Fibroblast of lung (primary cell): Measurements from ENCODE around the gene LY9. TPM values are rescaled to one million over a fixed set of nuclear protein-coding genes. Genes with fewer than 3 reads are reported as not detected.

ENCODE experiments used
- DNase-seq, 2 donors: peaks; one replicate each; pipeline versions ENCODE4 v3.0.0 to v3.0.0-alpha.2; 2010; ENCODE audit warnings: low read depth in 2 of 2
- H2AFZ ChIP-seq: 2 replicates; pipeline ENCODE4 v1.5.1; 2012; ENCODE audit warnings: low read length, control low read depth, inconsistent platforms
- H3K27ac ChIP-seq: 2 replicates; pipeline ENCODE4 v1.5.1; 2011; ENCODE audit warnings: low read length, control low read depth; ENCODE audit not compliant: insufficient read depth
- H3K27me3 ChIP-seq: 2 replicates; pipeline ENCODE4 v1.5.1; 2011; ENCODE audit warnings: mild to moderate bottlenecking, low read length; ENCODE audit not compliant: control insufficient read depth, insufficient read depth
- H3K36me3 ChIP-seq: 2 replicates; pipeline ENCODE4 v1.5.1; 2011; ENCODE audit warnings: low read length; ENCODE audit not compliant: control insufficient read depth, insufficient read depth
- H3K4me1 ChIP-seq: 2 replicates; pipeline ENCODE4 v1.5.1; 2011; ENCODE audit warnings: low read length; ENCODE audit not compliant: control insufficient read depth, insufficient read depth; ENCODE audit errors: extremely low read depth
- H3K4me2 ChIP-seq: 2 replicates; pipeline ENCODE4 v1.5.1; 2011; ENCODE audit warnings: low read length, control low read depth; ENCODE audit not compliant: insufficient read depth; ENCODE audit errors: extremely low read depth
- H3K4me3 ChIP-seq, 4 experiments: fragments of 200-600 bp in 1 of 4; sonication (generic) in 1 of 4; replicated peaks in 1 of 4; 2 replicates each; pipeline ENCODE4 v1.5.1; 2011 to 2016; ENCODE audit warnings: low read length in 4 of 4, low read depth in 3 of 4, mild to moderate bottlenecking in 3 of 4, control low read depth in 2 of 4, inconsistent platforms in 1 of 4, mixed read lengths in 1 of 4; ENCODE audit not compliant: insufficient read depth in 1 of 4; ENCODE audit errors: control extremely low read depth in 1 of 4
- H3K79me2 ChIP-seq: 2 replicates; pipeline ENCODE4 v1.5.1; 2012; ENCODE audit warnings: mild to moderate bottlenecking, low read length, inconsistent platforms; ENCODE audit not compliant: control insufficient read depth, insufficient read depth
- H3K9ac ChIP-seq: 2 replicates; pipeline ENCODE4 v1.5.1; 2011; ENCODE audit warnings: mild to moderate bottlenecking, low read length, control low read depth; ENCODE audit not compliant: insufficient read depth
- H3K9me3 ChIP-seq: 2 replicates; pipeline ENCODE4 v1.5.1; 2012; ENCODE audit warnings: low read depth, low read length; ENCODE audit not compliant: control insufficient read depth, insufficient read depth
- H4K20me1 ChIP-seq: 2 replicates; pipeline ENCODE4 v1.5.1; 2011; ENCODE audit warnings: low read length; ENCODE audit not compliant: control insufficient read depth, insufficient read depth; ENCODE audit errors: extremely low read depth
- EZH2 ChIP-seq: IDR thresholded peaks from 2 replicates; pipeline ENCODE4 v1.5.1; 2012; ENCODE audit warnings: low read length, control low read depth, mild to moderate bottlenecking; ENCODE audit errors: missing control alignments
- polyA plus RNA-seq, 2 donors: library from polyadenylated mRNA; depleted of rRNA in 1 of 2; stranded (reverse) in 1 of 2; unstranded in 1 of 2; fragments of >200 nt; gene quantifications; 2 replicates each; pipeline ENCODE4 v1.2.1, GENCODE V29; 2011 to 2012; ENCODE audit warnings: missing spikeins in 1 of 2
- total RNA-seq: library from RNA; depleted of rRNA; stranded (reverse); fragments of >200 nt; gene quantifications from 2 replicates; pipeline ENCODE4 v1.2.1, GENCODE V29; 2014
- TF ChIP-seq, protein P1 (sequence below), 2 donors: IDR thresholded peaks in 1 of 2; conservative IDR thresholded peaks in 1 of 2; 1 replicate in 1 of 2; 2 replicates in 1 of 2; pipeline ENCODE4 v1.5.1; 2011 to 2012; ENCODE audit warnings: low read length in 2 of 2, control low read depth in 1 of 2, inconsistent platforms in 1 of 2, low read depth in 1 of 2, mild to moderate bottlenecking in 1 of 2

LY9 gene
- total and polyA plus RNA-seq, 2 donors (not counting 1 experiment from before 2014, with no cell fraction given) = not detected

DNA sequence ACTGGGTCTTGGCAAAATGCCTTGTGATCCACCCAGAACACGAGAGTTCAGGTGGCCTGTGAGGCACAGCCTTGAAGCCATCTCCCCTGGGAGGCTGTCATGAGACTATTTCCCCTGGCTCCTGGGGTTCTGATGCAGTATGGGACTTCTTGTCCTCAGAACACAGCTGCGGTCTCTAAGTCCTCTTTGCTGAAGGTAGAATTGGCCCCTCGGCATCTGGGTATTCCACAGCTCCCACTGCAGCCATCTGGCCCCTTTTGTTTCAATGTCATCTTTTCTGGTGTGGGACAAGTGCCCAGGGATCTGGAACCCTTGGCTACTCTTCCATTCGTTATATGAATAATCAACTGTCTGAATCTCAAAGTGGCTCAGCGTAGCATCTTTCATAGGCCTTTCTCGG lies 17.0 kb upstream of the LY9 start:
- Histone ChIP-seq H3K4me1 (no peaks in the 10 kb centered on the region), H3K4me3 (no peak overlapping the region), H2AFZ (no peak overlapping the region), H3K9ac (no peak overlapping the region), H4K20me1 (no peaks in the 10 kb centered on the region), H3K36me3 (no peaks in the 10 kb centered on the region), H3K9me3 (no peaks in the 10 kb centered on the region), H3K79me2 (no peaks in the 10 kb centered on the region), H3K27me3 (no peaks in the 10 kb centered on the region), H3K27ac (no peak overlapping the region), H3K4me2 (no peak overlapping the region)
- no peak for TF ChIP-seq EZH2
- TF ChIP-seq, protein P1, sequence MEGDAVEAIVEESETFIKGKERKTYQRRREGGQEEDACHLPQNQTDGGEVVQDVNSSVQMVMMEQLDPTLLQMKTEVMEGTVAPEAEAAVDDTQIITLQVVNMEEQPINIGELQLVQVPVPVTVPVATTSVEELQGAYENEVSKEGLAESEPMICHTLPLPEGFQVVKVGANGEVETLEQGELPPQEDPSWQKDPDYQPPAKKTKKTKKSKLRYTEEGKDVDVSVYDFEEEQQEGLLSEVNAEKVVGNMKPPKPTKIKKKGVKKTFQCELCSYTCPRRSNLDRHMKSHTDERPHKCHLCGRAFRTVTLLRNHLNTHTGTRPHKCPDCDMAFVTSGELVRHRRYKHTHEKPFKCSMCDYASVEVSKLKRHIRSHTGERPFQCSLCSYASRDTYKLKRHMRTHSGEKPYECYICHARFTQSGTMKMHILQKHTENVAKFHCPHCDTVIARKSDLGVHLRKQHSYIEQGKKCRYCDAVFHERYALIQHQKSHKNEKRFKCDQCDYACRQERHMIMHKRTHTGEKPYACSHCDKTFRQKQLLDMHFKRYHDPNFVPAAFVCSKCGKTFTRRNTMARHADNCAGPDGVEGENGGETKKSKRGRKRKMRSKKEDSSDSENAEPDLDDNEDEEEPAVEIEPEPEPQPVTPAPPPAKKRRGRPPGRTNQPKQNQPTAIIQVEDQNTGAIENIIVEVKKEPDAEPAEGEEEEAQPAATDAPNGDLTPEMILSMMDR (conservative IDR thresholded peaks at IDR 0.05 in 1 of 2, IDR thresholded peaks at IDR 0.05 in 1 of 2; ENCODE audit: low read depth in 1 of 2, low read length in 2 of 2) = no peak
- DNase-seq = no peak

DNA sequence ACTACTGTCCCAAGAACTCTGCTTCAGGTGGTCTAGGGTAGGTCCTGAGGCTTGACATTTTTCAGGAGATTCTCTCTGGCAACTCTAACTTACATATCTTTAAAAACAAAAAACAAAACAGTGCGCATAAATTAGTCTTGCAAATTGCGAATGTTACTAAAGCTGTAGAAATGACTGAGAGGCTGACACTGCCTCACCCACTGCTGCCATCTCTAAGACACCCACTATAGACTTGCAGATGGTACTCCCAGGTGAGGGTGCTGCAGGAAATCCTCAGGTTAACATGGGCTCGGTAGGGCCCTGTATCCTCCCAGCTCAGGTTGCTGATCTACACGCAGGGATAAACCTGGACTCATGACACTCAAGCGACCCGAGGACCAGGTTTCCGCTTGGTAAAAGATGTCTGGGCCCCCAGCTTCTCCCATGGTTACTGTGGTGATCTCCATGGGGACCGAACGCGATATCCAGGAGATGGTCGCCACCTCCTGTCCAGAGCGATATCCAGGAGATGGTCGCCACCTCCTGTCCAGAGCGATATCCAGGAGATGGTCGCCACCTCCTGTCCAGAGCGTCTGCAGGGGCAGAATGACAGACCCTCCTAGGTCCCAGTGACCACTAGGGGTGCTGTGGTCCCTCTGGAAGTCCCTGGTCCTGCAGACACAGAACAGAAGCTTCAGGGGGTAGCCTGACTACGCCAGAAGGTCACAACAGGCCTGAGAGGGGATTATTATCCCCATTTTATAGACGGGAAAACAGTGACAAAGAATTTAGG lies 16.2 kb upstream of the LY9 start:
- H3K27ac ChIP-seq = no peak overlapping the region
- H3K36me3 ChIP-seq = no peaks in the 10 kb centered on the region
- H3K79me2 ChIP-seq = no peaks in the 10 kb centered on the region
- H2AFZ ChIP-seq = no peak overlapping the region
- H3K9ac ChIP-seq = no peak overlapping the region
- H4K20me1 ChIP-seq = no peaks in the 10 kb centered on the region
- H3K27me3 ChIP-seq = no peaks in the 10 kb centered on the region
- TF ChIP-seq, protein P1 (conservative IDR thresholded peaks at IDR 0.05 in 1 of 2, IDR thresholded peaks at IDR 0.05 in 1 of 2; ENCODE audit: low read depth in 1 of 2, low read length in 2 of 2) = peak in 1 of 2 donors; percentile 1
- TF ChIP-seq EZH2 = no peak
- no peak overlapping the region for H3K4me3 ChIP-seq
- no peaks in the 10 kb centered on the region for H3K4me1 ChIP-seq
- no peak for DNase-seq
- no peaks in the 10 kb centered on the region for H3K9me3 ChIP-seq
- H3K4me2 ChIP-seq = no peak overlapping the region

DNA sequence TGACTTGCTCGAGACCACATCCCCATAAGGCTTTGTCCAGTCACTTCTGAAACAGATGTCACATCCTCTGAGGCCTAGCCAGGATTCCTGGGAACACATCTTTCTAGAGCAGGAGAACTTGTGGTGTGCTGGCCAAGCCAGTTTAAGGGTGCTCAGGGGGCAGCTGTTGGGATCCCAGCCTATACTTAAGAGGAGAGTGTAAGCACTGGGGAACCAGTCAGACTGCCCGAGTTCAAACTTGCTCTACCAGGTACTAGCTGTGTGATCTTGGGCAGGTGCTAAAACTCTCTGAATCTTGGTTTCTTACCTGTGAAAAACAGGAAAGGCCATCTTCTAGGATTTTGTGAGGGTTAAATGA lies 15.6 kb upstream of the LY9 start:
- no peak for DNase-seq
- H2AFZ ChIP-seq = no peak overlapping the region
- no peak overlapping the region for H3K27ac ChIP-seq
- no peaks in the 10 kb centered on the region for H3K4me1 ChIP-seq
- no peaks in the 10 kb centered on the region for H3K79me2 ChIP-seq
- no peak overlapping the region for H3K4me3 ChIP-seq
- H3K27me3 ChIP-seq = no peaks in the 10 kb centered on the region
- H3K4me2 ChIP-seq = no peak overlapping the region
- no peaks in the 10 kb centered on the region for H4K20me1 ChIP-seq
- TF ChIP-seq, protein P1 (conservative IDR thresholded peaks at IDR 0.05 in 1 of 2, IDR thresholded peaks at IDR 0.05 in 1 of 2; ENCODE audit: low read depth in 1 of 2, low read length in 2 of 2) = no peak
- no peak for TF ChIP-seq EZH2
- H3K36me3 ChIP-seq = no peaks in the 10 kb centered on the region
- no peaks in the 10 kb centered on the region for H3K9me3 ChIP-seq
- no peak overlapping the region for H3K9ac ChIP-seq
